Sigmoid colon (tissue), 4 donors: ENCODE measurements around the gene USF1.

Experiments used
- EP300 ChIP-seq, 4 donors: sonication (generic); formaldehyde crosslinking; IDR thresholded peaks; one replicate each; pipeline ENCODE4 v1.6.1; 2017; ENCODE audit warnings: antibody characterized with exemption in 4 of 4
- POLR2A ChIP-seq, 2 donors: fragments of 450-650 bp; IDR thresholded peaks; one replicate each; pipeline ENCODE4 v1.6.1; 2016; ENCODE audit warnings: antibody characterized with exemption in 2 of 2, mild to moderate bottlenecking in 2 of 2, moderate library complexity in 2 of 2
- POLR2AphosphoS5 ChIP-seq, 4 donors: sonication (generic); formaldehyde crosslinking; IDR thresholded peaks; one replicate each; pipeline ENCODE4 v1.6.1; 2017; ENCODE audit warnings: antibody characterized with exemption in 4 of 4
- TF ChIP-seq, protein P1 (sequence below), 4 experiments: fragments of 450-650 bp in 3 of 4; fragments of 200-600 bp in 1 of 4; IDR thresholded peaks; one replicate each; pipeline ENCODE4 v1.5.1; 2016 to 2019; ENCODE audit warnings: antibody characterized with exemption in 4 of 4, mild to moderate bottlenecking in 3 of 4, moderate library complexity in 2 of 4

DNA sequence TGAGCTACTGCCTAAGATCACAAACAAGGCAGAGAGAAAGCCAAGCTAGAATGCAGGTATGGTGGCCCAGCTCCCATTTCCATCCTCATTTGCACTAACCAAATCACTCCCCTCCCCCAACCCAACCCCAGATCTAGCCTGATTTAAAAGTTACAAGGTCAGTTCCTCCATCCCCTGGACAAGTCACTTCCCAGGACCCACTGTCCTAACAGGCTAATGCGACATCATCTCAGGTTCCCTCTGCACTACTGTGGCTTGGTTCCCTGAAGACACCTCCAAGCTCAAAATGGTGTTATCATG, 27.2 kb downstream of the USF1 start:
- TF ChIP-seq, protein P1, sequence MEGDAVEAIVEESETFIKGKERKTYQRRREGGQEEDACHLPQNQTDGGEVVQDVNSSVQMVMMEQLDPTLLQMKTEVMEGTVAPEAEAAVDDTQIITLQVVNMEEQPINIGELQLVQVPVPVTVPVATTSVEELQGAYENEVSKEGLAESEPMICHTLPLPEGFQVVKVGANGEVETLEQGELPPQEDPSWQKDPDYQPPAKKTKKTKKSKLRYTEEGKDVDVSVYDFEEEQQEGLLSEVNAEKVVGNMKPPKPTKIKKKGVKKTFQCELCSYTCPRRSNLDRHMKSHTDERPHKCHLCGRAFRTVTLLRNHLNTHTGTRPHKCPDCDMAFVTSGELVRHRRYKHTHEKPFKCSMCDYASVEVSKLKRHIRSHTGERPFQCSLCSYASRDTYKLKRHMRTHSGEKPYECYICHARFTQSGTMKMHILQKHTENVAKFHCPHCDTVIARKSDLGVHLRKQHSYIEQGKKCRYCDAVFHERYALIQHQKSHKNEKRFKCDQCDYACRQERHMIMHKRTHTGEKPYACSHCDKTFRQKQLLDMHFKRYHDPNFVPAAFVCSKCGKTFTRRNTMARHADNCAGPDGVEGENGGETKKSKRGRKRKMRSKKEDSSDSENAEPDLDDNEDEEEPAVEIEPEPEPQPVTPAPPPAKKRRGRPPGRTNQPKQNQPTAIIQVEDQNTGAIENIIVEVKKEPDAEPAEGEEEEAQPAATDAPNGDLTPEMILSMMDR (IDR thresholded peaks at IDR 0.05) = no peak
- TF ChIP-seq POLR2A (IDR thresholded peaks at IDR 0.05) = no peak
- no peak for TF ChIP-seq POLR2AphosphoS5 (IDR thresholded peaks at IDR 0.05)
- no peak for TF ChIP-seq EP300 (IDR thresholded peaks at IDR 0.05)
